ENCODE data around the gene CACNA2D3.

The CACNA2D3 gene

DNA sequence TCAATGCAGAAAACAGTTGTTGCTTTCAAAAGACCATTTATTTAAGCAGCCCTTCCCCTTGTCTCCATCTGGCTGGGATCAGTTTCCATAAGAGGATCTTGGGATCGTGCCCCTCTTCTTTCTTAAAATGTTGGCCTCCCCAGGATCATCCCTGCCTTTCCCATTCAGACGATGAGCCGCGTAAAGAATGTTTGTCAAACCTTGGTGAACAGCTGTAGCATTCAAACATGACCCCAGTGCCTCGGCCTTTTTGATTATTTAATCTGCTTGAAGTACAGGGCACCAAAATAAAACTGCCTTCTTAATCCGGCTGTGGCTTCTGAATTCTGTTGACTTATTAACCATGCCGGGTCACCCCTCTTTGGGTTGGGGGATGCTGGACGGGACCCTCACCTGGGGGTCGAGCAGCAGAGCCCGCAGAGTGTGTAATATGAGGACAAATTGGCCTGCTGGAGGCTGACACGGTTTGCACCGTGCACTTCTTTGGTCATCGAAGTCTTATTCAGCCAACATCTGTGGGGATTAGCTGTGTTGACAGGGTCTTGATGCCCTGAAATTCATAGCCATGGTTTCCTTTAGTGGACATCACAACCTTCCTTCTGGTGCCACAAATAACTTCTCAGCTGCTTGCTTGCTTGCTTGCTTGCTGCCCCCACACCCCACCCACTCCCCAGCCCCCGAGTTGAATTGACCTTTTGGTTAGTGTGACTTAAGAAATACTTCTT is 805.9 kb downstream of the CACNA2D3 start, which contains the start of gene LRTM1:
LRTM1 (minus strand) TSS at position 14 of the 725 bp plus-strand sequence. CDS start 148 bp downstream, outside the sequence.
- no peak for DNase-seq (ENCODE audit: low spot score)

DNA sequence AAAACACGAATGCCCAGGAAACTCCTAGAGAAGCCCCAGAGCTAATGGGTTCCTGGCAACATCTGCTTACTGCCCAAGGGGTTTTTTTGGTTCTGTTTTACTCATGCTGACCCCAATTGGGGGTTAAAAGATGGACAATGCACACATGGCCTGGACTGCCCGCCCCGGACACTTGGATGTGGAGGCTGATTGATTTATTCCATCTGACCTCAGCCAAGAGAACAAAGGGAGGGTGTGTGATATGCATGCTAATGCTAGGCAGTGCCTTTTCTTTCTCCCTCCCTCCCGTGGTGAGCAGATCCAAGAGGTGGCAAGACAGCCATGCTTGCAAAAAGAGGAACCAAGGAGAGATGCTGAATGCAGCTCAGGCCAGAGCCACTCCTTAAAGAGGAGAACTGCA is 808.8 kb downstream of the CACNA2D3 start:
- no peak for DNase-seq (ENCODE audit: low spot score)

DNA sequence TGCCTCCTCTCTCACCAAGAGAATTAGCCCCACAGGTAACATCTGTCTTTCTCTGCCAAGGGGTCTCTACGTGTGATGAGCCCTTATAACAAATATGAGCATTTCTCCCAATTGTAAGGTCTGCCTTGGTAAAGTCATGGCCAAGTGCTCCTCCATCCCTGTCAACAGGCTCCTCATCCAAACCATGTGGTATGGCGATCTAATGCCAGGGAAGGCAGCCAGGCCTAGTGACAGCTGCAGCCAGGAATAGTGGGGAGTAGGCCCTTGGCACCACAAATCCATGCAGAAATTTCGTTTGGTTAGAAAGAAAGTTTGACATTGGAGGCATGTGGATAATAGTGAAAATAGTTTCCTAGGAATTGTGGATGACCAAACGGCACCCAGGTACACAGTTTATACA is 810.3 kb downstream of the CACNA2D3 start:
- no peak for DNase-seq (ENCODE audit: low spot score)

GRCh38 chr3:54935869-54936268 is 813.5 kb downstream of the CACNA2D3 start:
- DNase-seq (ENCODE audit: low spot score), result no peak

DNA sequence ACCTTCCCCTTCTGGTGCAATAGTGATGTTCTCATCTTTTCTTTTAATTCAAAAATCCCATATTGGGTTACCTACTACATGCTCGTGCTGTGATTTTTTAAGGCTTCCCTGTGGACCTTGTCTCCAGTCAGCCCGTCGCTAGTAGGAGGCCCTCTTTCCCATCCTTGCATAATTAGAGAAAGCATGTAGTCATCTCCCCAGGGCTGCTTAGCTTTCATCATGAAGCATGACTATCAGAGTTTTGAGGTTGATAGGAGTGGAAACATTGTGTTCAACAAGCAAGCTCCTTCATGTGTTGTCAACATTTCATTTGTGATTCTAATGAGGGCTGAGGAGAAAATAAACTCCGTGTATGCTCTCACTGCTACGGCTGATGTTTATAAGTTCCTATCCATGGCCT is 814.2 kb downstream of the CACNA2D3 start:
- DNase-seq (ENCODE audit: low spot score), result no peak

- DNase-seq (ENCODE audit: low spot score), result no peak
Observed at GRCh38 chr3:54939557-54940300, 817.4 kb downstream of the CACNA2D3 start.

DNA sequence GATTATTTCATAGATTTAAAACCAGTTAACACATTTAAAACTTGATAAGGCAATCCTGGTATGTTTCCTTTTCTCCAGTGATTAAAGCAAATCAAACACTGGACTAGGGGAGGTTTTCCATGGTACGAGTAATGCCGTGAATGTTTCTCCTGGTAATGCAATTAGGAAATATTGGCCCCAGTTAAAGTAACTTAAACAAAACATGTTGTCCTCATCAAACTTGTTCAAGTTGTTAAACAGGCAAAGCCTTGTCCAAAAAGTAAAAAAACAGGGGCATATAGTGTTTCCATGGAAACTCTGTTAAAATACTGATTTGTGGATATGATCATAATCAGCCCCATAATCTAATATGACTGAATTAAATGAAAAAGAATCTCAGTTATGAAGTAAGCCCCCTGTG is 818.6 kb downstream of the CACNA2D3 start:
- DNase-seq (ENCODE audit: low spot score), result no peak

GRCh38 chr3:54941690-54942362 is 819.5 kb downstream of the CACNA2D3 start:
- DNase-seq (ENCODE audit: low spot score), result no peak

DNA sequence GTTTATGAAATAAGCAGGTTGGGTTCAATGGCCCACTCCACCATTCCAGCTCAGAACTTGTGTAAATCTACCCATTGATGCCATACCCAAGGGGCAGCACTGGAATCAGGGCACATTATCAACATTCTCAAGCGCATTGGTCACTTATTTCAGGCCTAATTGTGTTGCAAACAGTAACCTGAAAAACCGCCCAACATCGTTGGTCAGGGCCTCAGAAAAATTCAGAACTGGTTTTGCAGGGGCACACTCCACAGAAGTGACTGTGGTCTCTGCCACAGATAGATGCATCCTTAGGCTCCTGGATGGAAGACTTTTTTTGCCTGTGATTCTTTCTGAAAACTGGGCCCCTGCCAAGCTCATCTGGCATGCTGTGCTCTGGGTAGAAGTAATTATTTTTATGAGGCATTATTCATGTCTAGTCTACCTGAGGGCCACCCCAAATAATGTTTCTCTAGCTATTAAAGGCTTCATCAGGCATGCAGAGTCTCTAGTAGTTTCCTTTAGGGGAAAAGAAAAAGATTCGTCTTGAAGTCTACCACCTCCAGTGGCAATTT is 827.2 kb downstream of the CACNA2D3 start:
- DNase-seq (ENCODE audit: low spot score), result no peak

GRCh38 chr3:54950391-54951003 is 828.1 kb downstream of the CACNA2D3 start:
- DNase-seq (ENCODE audit: low spot score), result no peak

GRCh38 chr3:54951405-54951804 is 829.1 kb downstream of the CACNA2D3 start:
- no peak for DNase-seq (ENCODE audit: low spot score)

GRCh38 chr3:54954022-54954421 is 831.7 kb downstream of the CACNA2D3 start:
- no peak for DNase-seq (ENCODE audit: low spot score)

DNA sequence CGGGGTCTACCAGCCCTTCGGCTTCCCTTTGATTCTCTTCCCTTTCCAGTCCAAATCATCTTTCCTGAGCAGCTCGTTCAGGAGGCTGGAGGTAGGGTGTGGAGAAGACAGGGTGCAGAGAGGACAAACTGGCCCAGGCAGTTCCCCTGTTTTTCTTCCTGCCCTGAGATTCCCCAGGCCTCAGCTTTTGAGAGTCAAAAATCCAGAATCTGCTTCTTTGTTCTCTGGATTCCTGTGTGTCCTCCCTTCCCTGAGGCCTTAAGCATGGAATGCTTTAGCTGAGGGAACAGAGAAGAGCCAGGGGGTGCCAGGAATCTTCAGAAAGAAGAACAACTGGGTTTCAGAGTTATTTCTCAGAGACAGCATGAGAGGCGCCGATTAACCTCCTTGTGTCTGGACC is 832.2 kb downstream of the CACNA2D3 start:
- DNase-seq (ENCODE audit: low spot score), result no peak

DNA sequence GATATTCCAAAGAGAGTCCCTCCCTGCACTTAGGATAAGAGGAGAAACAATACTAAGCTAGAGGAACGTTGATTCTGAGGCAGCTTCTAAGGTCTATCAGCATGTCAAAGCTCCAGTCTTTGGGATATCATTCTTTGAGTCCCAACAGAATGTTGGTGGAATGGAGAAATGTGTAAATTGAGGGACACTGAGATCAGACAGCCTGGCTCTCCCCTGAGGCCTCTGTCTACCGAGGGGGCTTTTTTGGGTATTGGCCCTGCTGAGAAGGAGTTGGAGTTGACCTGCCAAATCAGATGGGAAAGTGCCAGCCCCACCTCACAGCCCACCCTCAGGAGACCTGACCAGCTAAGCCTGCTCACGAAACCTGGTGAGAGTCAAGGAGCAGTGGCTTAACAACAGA is 833.1 kb downstream of the CACNA2D3 start:
- DNase-seq (ENCODE audit: low spot score), result no peak

DNA sequence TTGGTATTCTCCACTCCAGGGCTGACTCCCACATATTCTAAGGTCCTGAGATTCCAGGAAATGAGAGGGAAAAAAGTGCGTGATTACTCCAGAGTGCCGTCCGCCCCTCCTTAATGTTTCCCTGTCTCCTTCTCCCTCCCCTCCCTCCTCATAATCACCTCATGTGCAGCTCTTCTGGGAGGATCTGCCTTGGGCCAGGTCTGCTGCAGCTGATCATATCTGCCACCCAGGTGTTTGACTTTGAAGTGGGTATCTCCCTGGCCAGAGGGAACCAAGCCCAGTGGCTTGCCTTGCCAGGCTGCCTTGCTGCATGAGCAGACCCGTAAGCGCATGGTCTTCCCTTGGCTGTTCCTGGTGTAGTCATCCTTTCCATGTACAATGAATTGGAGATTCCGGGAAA is 833.6 kb downstream of the CACNA2D3 start:
- DNase-seq (ENCODE audit: low spot score), result no peak

DNA sequence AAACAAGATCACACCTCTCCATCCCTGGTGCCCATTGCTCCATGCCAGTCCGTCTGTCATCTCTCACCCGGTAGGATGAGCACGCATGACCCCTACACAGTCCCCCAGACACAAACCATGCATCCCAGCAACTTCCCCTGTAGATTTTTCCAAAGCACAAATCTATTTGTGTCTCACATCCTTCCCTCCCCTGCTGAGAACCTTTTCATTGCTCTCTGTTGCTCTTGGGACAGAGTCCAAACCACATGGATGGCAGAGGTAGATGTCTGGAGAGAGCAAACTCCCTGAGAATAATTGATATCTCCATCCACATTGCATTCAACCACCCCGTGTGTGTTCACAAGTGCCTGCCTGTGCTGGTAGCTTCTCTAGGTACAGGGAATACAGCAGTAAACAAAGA is 835.4 kb downstream of the CACNA2D3 start:
- no peak for DNase-seq (ENCODE audit: low spot score)

DNA sequence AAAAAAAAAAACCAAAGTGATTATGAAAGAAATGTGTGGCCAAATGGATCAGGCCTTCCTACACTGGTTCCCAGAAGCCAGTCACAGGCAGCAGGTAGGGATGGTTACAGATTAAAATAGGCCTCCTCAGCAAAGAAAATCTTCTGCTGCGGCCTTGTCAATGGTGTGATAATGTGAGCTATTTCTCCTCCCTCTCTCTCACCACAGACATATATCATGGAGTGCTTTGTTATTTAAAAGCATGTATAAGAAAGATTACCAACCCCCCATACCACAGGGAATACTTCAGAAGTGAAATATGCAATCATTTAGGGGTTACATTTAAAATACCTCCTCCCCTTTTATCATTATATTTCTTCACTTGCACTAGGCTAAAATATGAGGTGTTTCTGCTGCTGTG is 837.7 kb downstream of the CACNA2D3 start:
- no peak for DNase-seq (ENCODE audit: low spot score)

DNA sequence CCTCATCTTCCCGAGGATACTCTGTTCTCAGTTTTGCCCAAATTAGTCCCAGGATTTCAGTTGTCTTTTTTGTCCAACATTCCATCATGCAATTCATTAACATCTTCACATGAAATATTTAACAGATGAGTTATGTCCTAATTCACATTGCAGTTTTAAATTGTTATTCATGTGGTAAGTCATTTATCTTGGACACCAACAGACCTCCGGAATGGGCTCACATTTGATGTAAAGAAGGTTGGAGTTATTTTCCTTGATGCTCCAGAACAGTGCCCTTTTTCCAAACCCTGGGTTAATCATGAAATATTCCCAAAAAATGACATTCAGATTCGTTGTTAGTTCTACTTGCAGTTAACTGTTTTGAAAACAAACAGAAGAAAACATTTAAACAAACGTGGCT is 838.3 kb downstream of the CACNA2D3 start:
- DNase-seq (ENCODE audit: low spot score), result no peak

GRCh38 chr3:54962200-54962599 is 839.8 kb downstream of the CACNA2D3 start:
- no peak for DNase-seq (ENCODE audit: low spot score)

DNA sequence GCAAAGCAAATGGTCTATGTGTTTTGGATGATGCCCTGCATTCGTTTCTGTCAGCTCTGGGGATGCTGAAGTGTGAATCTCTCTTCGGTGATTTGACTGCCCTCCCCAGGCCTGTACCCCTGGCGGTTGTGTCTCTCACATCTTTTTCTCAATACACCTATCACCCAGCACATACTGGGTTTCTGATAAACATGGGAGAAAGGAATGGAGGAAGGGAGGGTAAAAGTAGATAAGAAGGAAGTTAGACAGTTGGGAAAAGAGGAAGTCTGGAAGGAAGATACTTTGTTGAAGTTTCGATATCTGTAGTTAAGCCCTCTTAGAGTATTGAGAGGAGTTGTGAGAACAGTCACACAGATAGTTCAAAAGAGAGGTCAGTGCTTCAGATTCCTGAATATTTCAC is 841.3 kb downstream of the CACNA2D3 start:
- DNase-seq (ENCODE audit: low spot score), result no peak

DNA sequence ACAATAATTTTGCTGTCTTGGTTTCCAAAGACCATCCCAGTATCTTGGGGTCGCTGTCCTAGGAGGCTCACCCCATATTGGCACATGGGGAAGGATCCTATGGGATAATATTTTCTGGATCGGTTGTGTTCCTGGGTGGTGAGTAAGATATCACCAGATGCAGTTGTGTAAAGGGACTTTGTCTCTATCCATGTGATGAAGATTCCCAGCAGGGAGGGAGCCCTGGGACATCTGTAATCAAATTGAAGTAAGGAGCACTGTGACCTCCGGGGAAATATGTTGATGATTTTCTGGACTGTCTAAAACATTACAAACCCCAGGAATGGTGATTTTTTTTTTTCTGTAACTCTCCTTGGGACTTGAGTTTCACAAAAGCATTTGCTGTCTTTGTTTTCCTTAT is 841.7 kb downstream of the CACNA2D3 start:
- DNase-seq (ENCODE audit: low spot score), result no peak

DNA sequence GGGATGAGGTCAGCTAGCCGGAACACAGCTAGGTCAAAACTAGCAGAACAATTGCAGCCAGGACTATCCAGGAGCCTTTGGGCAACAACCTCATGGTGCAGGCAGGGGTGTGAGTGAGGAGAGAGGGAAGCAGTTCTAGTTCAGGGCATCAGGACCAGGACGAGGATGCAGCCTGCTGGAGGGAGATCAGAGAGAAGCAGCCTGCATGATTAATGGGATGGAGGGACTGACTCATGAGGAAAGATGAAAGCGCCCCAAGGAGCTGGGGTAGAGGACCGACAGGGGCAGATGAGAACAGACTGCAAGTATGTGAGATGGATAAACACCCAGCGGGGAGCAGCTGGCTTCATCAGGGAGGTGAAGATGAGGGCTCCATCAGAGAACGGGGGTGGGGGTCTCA is 843.4 kb downstream of the CACNA2D3 start:
- DNase-seq (ENCODE audit: low spot score), result no peak
